Right kidney (tissue), 9 donors: Measurements from ENCODE around the gene FBXO42.

Experiments used
- DNase-seq: peaks from one replicate; pipeline ENCODE4 v3.0.0-alpha.2; 2016
- long read RNA-seq, 8 donors: transcript quantifications; one replicate each; lab custom pipeline, GENCODE V29; 2026

FBXO42 gene
- long read RNA-seq, donor 1, full-length matches to known transcripts: 4 of 4 reads
- long read RNA-seq, donor 1, partial matches to known transcripts: 0 of 4 reads
- long read RNA-seq, donor 1, other reads (novel, unspliced or antisense): 0 of 4 reads
- long read RNA-seq, donor 2, full-length matches to known transcripts: 4 of 4 reads
- long read RNA-seq, donor 2, partial matches to known transcripts: 0 of 4 reads
- long read RNA-seq, donor 2, other reads (novel, unspliced or antisense): 0 of 4 reads
- long read RNA-seq, donor 3, partial matches to known transcripts: 5 of 5 reads
- long read RNA-seq, donor 3, other reads (novel, unspliced or antisense): 0 of 5 reads
- long read RNA-seq, donor 4, full-length matches to known transcripts: 7 of 7 reads
- long read RNA-seq, donor 4, partial matches to known transcripts: 0 of 7 reads
- long read RNA-seq, donor 4, other reads (novel, unspliced or antisense): 0 of 7 reads
- long read RNA-seq, donor 5, full-length matches to known transcripts: 3 of 3 reads
- long read RNA-seq, donor 5, partial matches to known transcripts: 0 of 3 reads
- long read RNA-seq, donor 5, other reads (novel, unspliced or antisense): 0 of 3 reads
- long read RNA-seq, donor 6, full-length matches to known transcripts: 6 of 6 reads
- long read RNA-seq, donor 6, partial matches to known transcripts: 0 of 6 reads
- long read RNA-seq, donor 6, other reads (novel, unspliced or antisense): 0 of 6 reads
- long read RNA-seq, donor 7, full-length matches to known transcripts: 14 of 14 reads
- long read RNA-seq, donor 7, partial matches to known transcripts: 0 of 14 reads
- long read RNA-seq, donor 7, other reads (novel, unspliced or antisense): 0 of 14 reads
- long read RNA-seq, donor 8, full-length matches to known transcripts: 4 of 4 reads
- long read RNA-seq, donor 8, partial matches to known transcripts: 0 of 4 reads
- long read RNA-seq, donor 8, other reads (novel, unspliced or antisense): 0 of 4 reads

DNA sequence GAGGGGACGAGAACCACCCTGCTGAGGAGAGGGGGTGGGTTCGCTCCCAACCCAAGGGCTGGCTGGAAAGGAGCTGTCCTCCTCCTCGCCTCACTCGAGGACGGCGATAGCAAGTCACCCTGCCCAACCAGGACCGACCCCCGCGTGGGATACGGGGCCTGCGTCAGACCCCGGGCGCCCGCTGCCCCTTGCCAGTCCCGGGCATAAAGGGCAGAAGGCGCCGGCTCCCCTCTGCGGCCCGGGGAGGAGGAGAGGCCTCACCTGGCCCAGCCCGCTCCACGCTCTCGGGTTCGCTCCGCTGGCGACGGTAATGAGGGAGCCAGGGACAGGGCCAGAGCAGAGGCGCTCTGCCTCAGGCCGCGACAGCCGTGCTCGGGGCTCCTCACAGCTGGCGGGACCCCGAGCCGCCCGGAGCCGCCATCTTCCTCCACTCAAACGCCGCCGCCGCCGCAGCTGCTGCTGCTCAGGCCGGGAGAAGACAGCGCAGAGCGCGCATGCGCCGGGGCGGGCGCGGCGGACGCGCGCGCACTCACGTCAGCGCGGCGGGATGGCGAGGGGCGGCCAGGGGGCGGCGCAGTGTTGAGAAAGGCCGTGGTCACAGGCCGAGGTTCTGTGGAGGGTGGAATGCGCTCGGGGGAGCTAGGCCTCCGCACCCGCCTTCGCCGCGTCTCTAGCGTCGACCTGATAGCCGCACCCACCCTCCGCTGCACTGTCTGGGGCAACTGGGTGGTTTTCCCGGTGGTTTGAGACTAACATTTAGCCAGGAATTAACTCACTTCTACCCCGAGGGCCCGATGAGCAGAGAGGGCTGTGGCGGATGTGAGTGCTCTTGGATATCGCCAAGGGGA lies at the start of gene FBXO42:
TSS of gene FBXO42 (minus strand) at position 487 of the 848 bp plus-strand sequence. CDS start 37,062 bp downstream, outside the sequence.
- DNase-seq: peak; percentile 98

GRCh38 chr1:16398371-16398953 lies 46.2 kb upstream of the FBXO42 start:
- no peak for DNase-seq

DNA sequence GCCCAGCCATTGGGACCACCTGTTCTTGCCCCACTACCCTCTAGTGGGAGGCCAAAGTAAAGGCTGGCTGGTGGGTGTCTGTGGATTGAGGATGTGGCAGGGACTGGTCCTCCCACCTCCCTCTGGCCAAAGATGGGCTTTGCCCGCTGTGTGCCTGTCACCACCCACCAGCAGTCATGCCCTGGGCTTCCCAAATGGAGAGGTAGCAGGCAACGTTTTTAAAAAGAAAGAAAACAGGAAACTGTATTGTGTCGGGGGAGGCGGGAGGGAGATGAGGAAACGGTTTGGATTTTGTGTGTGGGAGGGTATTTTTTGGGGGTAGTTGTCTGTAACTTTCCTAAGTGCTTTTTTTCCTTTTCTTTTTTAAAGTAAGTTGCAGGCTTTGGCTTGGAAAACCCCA lies 44.8 kb upstream of the FBXO42 start:
- DNase-seq: no peak

DNA sequence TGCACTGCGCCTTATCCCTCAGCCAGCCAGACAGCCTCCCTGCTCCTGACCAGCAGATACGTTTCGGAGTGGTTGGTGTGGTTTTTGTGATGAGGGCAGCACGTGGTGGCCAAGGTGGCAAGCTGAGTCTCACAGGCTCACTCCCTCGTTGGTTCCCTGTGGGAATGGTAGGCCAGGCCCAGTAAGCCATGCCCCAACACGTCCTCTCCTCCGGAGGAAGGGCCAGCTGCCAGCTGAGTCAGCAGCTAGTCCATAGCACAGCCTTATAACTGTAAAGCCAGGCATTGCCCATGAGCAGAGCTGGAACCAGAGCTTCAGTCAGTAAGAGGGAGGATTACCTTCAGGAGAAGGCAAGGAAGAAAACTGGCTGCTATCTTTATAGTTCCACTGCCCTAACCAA lies 44.3 kb upstream of the FBXO42 start:
- no peak for DNase-seq

DNA sequence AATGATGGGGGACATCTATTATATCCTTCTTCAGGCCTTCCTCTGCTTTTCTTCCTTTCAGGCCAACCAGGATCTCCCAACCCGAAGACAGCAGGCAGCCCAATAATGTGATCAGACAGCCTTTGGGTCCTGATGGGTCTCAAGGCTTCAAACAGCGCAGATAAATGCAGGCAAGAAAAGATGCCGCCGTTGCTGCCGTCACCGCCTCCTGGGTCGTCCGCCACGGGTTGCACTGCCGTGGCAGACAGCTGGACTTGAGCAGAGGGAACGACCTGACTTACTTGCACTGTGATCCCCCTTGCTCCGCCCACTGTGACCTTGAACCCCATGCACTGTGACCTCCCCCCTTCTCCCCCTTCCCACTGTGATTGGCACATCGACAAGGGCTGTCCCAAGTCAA lies 42.7 kb upstream of the FBXO42 start:
- no peak for DNase-seq

- DNase-seq: no peak
Measured at GRCh38 chr1:16393570-16394521, 41.6 kb upstream of the FBXO42 start.

DNA sequence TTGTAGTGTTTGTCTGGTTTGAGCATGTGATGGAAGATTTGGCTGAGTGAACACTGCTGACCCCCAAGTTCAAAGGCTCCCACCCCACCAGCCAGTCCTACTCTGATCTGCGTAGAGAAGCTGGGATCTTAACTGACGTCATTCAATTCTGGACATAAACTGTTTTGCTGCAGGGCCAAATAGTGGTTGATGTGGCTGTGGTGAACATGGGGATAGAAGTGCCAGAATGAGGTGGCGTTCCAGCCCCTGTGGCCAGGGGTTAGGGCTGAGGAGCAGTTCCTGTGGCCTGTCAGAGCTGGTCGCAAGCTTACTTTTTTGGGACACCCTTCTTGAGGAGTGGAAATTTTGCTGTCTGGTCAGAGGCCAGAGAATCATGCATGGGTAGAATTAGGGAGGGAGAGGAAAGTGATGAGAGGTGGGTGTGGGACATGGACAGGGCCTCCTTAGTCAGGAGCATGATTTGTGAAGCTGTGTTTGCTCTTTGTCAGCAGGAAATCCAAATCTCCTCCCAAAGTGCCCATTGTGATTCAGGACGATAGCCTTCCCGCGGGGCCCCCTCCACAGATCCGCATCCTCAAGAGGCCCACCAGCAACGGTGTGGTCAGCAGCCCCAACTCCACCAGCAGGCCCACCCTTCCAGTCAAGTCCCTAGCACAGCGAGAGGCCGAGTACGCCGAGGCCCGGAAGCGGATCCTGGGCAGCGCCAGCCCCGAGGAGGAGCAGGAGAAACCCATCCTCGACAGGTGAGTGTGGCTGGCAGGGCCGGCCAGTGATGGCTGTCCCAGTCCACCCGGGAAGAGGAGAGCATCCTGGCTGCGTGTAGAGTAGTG lies 40.7 kb upstream of the FBXO42 start:
- DNase-seq: no peak

DNA sequence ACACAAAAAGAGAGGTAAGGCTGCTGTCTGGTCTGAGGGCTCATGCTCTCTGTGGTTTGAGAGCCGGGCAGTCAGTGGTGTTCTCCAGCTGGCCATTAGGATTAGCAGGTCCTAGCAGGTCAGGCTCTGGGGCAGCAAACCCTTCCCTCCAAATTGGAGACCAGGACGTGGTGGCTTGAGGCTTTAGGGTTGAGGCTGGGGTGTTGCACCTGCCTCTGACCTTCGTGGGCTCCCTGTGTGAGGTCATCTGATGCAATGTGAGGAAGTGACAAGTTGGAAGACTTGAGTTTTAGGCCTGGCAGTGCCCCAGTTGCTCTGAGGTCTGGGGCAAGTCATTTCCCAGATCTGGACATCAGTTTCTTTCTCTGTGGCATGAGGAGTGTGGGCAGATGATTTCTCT lies 39.1 kb upstream of the FBXO42 start:
- DNase-seq: no peak

- DNase-seq: no peak
Measured at GRCh38 chr1:16387201-16388188, 35.2 kb upstream of the FBXO42 start.

DNA sequence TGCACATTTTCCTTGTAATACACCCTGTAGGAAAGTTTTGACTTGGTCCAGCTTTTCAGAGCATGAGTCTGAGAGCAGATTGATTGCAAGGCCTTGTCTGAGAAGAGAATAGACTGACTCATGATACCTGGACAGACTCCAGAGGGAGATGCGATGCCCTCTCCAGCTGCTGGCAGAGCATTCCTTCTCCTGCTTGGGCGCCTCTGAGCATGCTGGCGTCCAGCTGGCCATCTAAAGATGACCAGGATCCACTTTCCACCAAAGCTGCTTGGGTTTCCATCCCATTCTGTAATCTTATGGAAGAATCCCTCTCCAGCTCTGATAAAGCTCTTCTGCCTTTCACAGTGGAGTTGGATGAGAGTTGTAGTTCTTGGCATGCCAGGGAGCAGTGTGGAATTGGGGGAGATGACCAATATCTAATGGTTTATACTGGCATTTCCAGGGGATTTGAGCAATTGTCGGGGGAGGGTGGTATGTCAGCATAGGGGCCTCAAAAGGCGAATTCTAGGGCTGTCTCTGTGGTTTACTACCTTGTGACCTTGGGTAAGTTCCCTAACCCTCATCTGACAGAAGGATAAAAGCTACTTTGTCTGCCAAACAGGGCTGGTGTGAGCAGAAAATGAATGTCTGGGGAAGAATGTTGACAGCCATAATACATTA lies 34.3 kb upstream of the FBXO42 start:
- DNase-seq: no peak

- DNase-seq: no peak
Measured at GRCh38 chr1:16385659-16386453, 33.6 kb upstream of the FBXO42 start.

- no peak for DNase-seq
Measured at GRCh38 chr1:16383888-16384287, 31.6 kb upstream of the FBXO42 start.

DNA sequence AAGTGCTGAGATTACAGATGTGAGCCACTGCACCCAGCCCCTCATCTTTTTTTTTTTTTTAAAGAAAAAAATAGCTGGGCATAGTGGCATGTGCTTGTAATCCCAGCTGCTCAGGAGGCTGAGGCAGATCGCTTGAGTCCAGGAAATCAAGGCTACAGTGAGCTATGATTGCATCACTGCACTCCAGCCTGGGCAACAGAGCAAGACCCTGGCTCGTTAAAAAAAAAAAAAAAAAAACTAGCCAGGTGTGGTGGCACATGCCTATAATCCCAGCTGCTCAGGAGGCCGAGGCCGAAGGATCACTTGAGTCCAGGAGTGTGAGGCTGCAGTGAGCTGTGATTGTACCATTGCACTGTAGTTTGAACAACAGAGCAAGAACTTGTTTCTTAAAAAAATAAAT lies 28.6 kb upstream of the FBXO42 start:
- DNase-seq: no peak

- DNase-seq: no peak
Measured at GRCh38 chr1:16378443-16378842, 26.2 kb upstream of the FBXO42 start.

DNA sequence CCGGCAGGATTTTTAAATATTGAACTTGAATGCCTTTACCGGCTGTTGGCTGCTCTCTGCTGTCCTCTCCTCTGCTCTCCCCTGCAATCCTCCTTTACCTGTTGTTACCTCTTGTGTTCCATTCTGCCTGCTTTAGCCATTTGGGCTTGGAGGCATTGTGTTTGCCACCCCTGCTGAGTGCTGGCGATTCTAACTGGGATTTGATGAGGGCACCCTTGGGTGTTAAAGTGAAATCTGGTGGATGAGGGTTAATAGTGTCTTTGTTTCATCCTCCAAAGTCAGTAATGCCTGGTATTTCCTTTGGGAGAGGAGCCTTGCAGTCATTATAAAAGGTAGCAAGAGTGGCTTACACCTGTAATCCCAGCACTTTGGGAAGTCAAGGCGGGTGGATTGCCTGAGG lies 24.7 kb upstream of the FBXO42 start:
- DNase-seq: no peak

DNA sequence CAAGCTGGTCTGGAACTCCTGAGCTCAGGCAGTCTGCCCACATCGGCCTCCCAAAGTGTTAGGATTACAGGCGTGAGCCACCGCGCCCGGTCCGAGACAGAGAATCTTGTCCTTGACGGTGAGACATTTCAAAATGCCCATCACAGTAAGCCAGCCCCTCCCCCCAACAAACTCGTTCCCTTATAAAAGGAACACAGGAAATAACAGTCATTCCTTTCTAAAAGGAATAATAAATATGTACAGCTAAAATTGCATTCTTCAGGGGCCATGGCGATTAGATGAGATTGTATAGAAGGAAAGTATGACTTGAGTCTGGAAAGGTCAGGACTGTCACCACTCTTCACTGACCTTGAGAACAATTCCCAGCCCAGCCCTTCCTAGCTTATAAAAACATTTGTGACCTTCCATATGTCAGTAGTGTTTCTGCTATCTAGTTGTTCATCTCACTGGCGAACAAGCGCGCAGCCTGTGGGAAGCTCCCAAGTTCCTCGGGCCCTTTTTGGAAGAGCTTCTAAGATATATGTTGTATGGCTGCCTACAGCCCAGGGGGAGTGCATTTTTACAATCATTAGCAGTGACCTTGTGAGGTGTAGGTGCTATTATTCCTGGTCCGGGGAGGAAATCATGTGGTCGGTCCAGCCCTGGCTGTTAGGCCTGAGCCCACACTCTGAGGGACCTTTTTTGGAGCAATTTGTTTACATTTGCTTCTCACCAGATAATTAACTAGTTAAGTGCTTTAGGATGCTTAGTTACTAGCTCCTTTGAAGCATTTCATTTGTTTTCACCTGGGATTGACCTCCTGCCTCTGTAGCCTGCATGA lies 23.5 kb upstream of the FBXO42 start:
- DNase-seq: peak; percentile 27
